Colonic mucosa (tissue), 4 donors: Measurements from ENCODE around the gene SLC38A10. TPM values are rescaled to one million over a fixed set of nuclear protein-coding genes. Genes with fewer than 3 reads are reported as not detected.

Experiments used
- DNase-seq: peaks from one replicate; pipeline ENCODE4 v3.0.0-alpha.2; 2020
- H3K27ac ChIP-seq: fragments of 200-600 bp; one replicate; pipeline ENCODE4 v1.8.0; 2021
- H3K27me3 ChIP-seq: fragments of 200-600 bp; one replicate; pipeline ENCODE4 v1.8.0; 2021
- H3K36me3 ChIP-seq: fragments of 200-600 bp; one replicate; pipeline ENCODE4 v1.8.0; 2021
- H3K4me1 ChIP-seq: fragments of 200-600 bp; one replicate; pipeline ENCODE4 v1.8.0; 2021; ENCODE audit warnings: mild to moderate bottlenecking
- H3K4me3 ChIP-seq: fragments of 200-600 bp; one replicate; pipeline ENCODE4 v1.8.0; 2021
- H3K9ac ChIP-seq, 2 donors: one replicate each; pipeline ENCODE4 v1.7.0; 2013; ENCODE audit warnings: control low read depth in 2 of 2, low read depth in 2 of 2, low read length in 2 of 2
- H3K9me3 ChIP-seq: fragments of 200-600 bp; one replicate; pipeline ENCODE4 v1.8.0; 2021
- intact Hi-C: fragments of 100-400 bp; cut with DNase I; formaldehyde crosslinking; loops from one replicate; pipeline ENCODE4 v1.14.1; 2022
- total RNA-seq, 2 donors: library from RNA; stranded (reverse); fragmentation: NEBNext Ultra II Directional in 1 of 2; extraction: Animal tissue kit (Norgen Biotek cat#: 25700) in 1 of 2; gene quantifications; one replicate each; pipeline ENCODE4 v1.2.1, GENCODE V29; 2021
- TF ChIP-seq, protein P1 (sequence below): fragments of 200-600 bp; IDR thresholded peaks from one replicate; pipeline ENCODE4 v1.8.0; 2022; ENCODE audit warnings: antibody characterized with exemption, mild to moderate bottlenecking
- donor health status: healthy.
- donor health status: DM: no; HTN: no; CAD: no.
- donor health status: DM: no; HTN: no; CAD: no.

Gene SLC38A10
- total RNA-seq, 2 donors from 2014 or later = 67.5 to 139 TPM

DNA sequence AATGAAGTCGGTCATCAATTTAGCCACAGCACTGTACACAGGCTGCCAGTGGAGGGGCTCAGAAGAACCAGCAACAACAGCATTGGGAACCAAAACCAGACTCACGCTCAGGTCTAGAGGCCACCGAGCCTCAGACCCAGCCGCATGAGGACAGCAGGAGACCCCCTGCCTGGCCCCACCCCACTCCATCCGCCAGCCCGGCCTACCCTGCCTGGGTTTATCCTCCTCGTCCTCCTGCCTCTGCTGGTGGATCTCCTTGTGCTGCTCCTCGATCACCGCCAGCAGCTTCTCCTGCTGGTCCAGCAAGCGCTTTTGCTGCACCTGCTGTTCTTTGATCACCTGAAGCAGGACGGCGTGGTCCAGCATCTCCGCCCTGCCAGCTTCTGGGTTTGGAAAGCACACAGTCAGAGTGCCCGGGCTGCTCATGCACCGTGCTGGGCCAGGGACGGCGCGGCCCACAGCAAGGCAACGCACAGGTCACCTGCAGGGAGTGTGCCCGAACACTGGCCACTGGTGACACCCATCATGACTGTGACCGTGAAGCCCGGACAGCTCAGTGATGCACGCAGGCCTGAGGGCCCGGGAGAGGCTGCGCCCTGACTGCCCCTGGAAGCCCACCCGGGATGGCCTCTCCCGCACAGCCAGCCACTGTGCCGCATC lies 48.3 kb downstream of the SLC38A10 start:
- no peaks in the 10 kb centered on the region for H3K36me3 ChIP-seq
- no peak for DNase-seq
- TF ChIP-seq, protein P1, sequence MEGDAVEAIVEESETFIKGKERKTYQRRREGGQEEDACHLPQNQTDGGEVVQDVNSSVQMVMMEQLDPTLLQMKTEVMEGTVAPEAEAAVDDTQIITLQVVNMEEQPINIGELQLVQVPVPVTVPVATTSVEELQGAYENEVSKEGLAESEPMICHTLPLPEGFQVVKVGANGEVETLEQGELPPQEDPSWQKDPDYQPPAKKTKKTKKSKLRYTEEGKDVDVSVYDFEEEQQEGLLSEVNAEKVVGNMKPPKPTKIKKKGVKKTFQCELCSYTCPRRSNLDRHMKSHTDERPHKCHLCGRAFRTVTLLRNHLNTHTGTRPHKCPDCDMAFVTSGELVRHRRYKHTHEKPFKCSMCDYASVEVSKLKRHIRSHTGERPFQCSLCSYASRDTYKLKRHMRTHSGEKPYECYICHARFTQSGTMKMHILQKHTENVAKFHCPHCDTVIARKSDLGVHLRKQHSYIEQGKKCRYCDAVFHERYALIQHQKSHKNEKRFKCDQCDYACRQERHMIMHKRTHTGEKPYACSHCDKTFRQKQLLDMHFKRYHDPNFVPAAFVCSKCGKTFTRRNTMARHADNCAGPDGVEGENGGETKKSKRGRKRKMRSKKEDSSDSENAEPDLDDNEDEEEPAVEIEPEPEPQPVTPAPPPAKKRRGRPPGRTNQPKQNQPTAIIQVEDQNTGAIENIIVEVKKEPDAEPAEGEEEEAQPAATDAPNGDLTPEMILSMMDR = no peak

DNA sequence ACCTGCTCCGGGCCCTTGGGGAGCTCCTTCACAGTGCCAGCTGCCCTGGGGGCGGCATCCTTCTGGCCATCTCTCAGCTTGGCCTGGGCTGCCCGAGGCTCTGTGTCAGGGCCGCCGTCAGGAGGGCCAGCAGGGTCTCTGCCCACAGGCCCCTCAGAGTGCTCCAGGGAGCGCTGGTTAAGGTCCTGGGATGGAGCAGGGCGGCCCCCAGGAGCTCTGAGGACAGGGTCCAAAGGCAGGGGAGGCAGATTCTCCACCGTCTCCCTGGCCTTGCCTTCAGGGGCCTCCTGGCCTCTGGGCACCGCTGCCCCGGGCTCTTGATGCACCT lies 48.8 kb downstream of the SLC38A10 start:
- H3K4me1 ChIP-seq = peaks cover 11% of the 10 kb centered on the region
- DNase-seq = no peak
- TF ChIP-seq, protein P1 = no peak
- no peak overlapping the region for H3K9ac ChIP-seq
- no peak overlapping the region for H3K4me3 ChIP-seq
- H3K27me3 ChIP-seq = no peaks in the 10 kb centered on the region
- H3K27ac ChIP-seq = no peak overlapping the region
- intact Hi-C loops = no loop called here
- no peaks in the 10 kb centered on the region for H3K9me3 ChIP-seq
- no peaks in the 10 kb centered on the region for H3K36me3 ChIP-seq

More for the DNA sequence above, 48.3 kb downstream of the SLC38A10 start:
- Histone ChIP-seq H3K9ac (no peak overlapping the region), H3K4me1 (peaks cover 13% of the 10 kb centered on the region), H3K4me3 (no peak overlapping the region), H3K27me3 (no peaks in the 10 kb centered on the region), H3K27ac (no peak overlapping the region), H3K9me3 (no peaks in the 10 kb centered on the region)
- intact Hi-C loops = no loop called here

DNA sequence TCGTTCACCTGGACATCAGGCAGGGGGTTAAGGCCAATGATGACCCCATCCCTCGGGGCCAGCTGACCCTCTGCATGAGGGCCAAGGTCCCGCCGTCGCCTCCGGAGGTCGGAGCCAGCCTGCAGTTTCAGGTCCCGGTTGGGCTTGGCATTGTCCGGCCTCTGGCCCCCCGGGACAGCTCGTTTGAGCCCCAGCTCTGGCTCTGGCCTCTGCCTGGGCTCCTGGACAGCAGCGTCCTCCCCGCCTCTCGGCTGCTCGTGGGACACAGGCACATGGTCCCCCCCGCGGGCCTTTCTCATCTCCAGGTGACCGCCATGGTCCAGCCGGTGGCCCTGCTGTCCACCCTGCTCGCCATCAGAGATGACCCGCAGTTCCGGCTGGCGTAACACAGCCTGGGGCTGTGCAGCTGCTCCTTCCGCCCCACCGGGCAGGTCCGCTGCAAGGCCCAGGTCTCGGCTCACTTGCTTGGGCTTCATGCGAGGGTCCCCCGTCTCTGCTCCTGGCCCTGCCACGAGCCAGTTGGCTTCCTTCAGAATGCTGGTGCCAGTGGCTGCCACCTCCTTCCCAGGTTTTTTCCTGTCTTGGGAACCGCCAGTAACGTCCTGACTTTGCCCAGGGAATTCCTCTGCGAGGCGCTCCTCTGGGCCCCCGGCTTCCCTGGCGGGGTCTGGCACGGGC lies 49.3 kb downstream of the SLC38A10 start:
- H3K36me3 ChIP-seq = no peaks in the 10 kb centered on the region
- intact Hi-C loops = no loop called here

DNA sequence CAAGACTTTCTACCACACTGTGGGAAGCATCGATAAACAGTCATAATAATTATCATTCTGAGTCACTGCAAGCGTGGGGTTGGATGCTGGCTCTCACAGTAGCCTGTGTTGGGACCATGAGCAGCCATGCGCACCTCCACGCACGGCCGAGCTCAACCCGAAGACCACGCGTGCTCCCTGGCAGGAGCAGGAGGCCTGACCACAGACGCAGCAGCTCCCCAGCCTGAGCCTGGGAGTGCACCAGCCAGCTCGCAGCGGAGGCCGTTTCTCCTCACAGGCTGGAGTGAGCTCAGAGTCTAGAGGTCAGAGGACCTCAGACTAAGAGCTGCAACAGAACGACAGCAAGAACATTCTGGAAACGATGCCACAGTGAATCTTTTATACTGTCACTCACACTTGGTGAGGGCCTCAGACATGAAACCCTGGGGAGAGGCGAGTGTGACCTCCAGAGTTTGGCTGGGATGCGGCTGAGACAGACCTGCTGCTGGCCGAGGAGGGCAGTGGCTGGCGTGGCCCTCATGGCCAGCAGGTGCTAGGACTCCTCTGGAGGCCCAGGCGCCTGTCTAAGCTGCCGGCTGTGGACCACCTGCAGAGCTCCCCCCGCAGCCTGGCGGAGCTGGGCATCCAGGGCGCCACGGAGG lies 50.0 kb downstream of the SLC38A10 start:
- no peak for DNase-seq
- no peak overlapping the region for H3K27ac ChIP-seq
- H3K4me3 ChIP-seq = no peak overlapping the region

More for the DNA sequence above, 49.3 kb downstream of the SLC38A10 start:
- H3K27me3 ChIP-seq = no peaks in the 10 kb centered on the region
- no peaks in the 10 kb centered on the region for H3K9me3 ChIP-seq
- DNase-seq = no peak
- H3K9ac ChIP-seq = no peak overlapping the region
- peaks cover 7% of the 10 kb centered on the region for H3K4me1 ChIP-seq
- no peak overlapping the region for H3K27ac ChIP-seq
- TF ChIP-seq, protein P1 = no peak
- no peak overlapping the region for H3K4me3 ChIP-seq

DNA sequence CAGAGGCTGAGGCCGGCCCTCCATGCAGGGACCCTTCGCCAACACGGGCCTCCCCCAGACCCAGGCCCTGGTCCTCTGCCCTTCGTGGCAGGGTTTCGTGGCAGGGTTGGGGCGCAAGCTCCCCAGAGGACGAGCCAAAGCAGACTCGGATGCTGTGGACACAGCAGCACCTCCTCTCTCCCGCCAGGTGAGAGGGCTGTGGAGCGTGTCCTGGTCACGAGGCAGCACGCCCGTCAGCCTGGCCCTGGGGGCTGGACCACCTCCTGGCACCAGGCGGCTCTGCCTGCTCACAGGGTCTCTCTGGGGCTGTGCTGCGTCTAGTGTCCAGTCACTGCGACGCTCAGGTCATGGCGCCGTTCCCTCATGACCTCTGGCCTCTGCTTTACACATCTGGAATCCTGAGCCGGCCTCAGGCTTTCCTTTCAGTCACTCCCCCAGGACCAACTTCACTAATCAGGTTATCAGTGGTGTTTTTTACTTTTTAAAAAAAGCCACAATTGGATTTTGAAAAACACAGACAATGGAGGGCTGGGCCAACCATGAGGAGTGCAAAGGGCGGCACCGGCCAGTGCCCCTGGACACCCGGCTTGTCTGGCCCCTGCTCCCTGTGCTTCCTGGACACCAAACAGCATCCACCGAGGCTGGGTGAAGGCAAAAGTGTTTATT lies 50.6 kb downstream of the SLC38A10 start:
- intact Hi-C loops = no loop called here
- H3K9ac ChIP-seq = no peak overlapping the region
- DNase-seq = no peak
- no peak overlapping the region for H3K27ac ChIP-seq
- no peaks in the 10 kb centered on the region for H3K27me3 ChIP-seq
- no peak overlapping the region for H3K4me3 ChIP-seq
- TF ChIP-seq, protein P1 = no peak
- no peaks in the 10 kb centered on the region for H3K36me3 ChIP-seq
- H3K9me3 ChIP-seq = no peaks in the 10 kb centered on the region
- H3K4me1 ChIP-seq = peaks cover 5% of the 10 kb centered on the region

More for the DNA sequence above, 50.0 kb downstream of the SLC38A10 start:
- H3K4me1 ChIP-seq = peaks cover under 1% of the 10 kb centered on the region
- H3K9ac ChIP-seq = no peak overlapping the region
- TF ChIP-seq, protein P1 = no peak
- no peaks in the 10 kb centered on the region for H3K9me3 ChIP-seq
- no peaks in the 10 kb centered on the region for H3K27me3 ChIP-seq
- intact Hi-C loops = no loop called here
- H3K36me3 ChIP-seq = no peaks in the 10 kb centered on the region
